HepG2 (cell line): ENCODE measurements around the gene IGFBP6. TPM values are rescaled to one million over a fixed set of nuclear protein-coding genes. Genes with fewer than 3 reads are reported as not detected.
A peak's percentile ranks its signal among the peaks of the same experiment; 100 is the strongest.

Source experiments
- ATAC-seq: fragments of 200-7000 bp; cut with Tn5 transposase; 3 replicates; pipeline ENCODE4 v1.9.1; 2020; ENCODE audit warnings: mild to moderate bottlenecking, moderate library complexity
- BruUV-seq: library from RNA; stranded (reverse); fragments of 400-500 nt; replicated peaks from 2 replicates; lab custom pipeline; 2021; lab: Mats Ljungman, UMichigan
- CTCF ChIA-PET: fragments of 300-600 bp; formaldehyde crosslinking; extraction: SDS; loops from one replicate; lab custom pipeline; 2021; ENCODE audit warnings: low total read pairs, inconsistent platforms, low intra/inter-chr PET ratio; lab: Yijun Ruan, JAX
- POLR2A ChIA-PET: fragments of 350-600 bp; sonication (Branson Sonifier 250); formaldehyde crosslinking; loops from one replicate; lab custom pipeline; 2020; ENCODE audit warnings: antibody characterized with exemption, inconsistent platforms; lab: Yijun Ruan, JAX
- DNase-seq: peaks from one replicate; pipeline ENCODE4 v3.0.0-alpha.2; 2015; ENCODE audit warnings: low spot score
- FAIRE-seq: peaks from 3 replicates; lab custom pipeline; 2011; peaks lifted over from hg19 to GRCh38; lab: Jason Lieb, UNC
- H2AFZ ChIP-seq: one replicate; pipeline ENCODE4 v1.6.1; 2011; ENCODE audit warnings: low read length, inconsistent platforms
- H3K27ac ChIP-seq: fragments of 300-600 bp; 3 replicates; pipeline ENCODE4 v1.8.0; 2011; ENCODE audit warnings: mixed run types, mild to moderate bottlenecking, mixed read lengths, low read length, inconsistent platforms; ENCODE audit not compliant: insufficient read depth; ENCODE audit errors: extremely low read length
- H3K27me3 ChIP-seq, 2 experiments: fragments of 200-600 bp in 1 of 2; 2 replicates in 1 of 2; 3 replicates in 1 of 2; pipeline versions ENCODE4 v1.6.0 to v1.8.0; 2011; ENCODE audit warnings: low read length in 2 of 2, mild to moderate bottlenecking in 2 of 2, moderate library complexity in 2 of 2, inconsistent platforms in 1 of 2; ENCODE audit not compliant: insufficient read depth in 2 of 2, control insufficient read depth in 1 of 2
- H3K36me3 ChIP-seq, 2 experiments: fragments of 200-600 bp in 1 of 2; replicated peaks in 1 of 2; 2 replicates in 1 of 2; 3 replicates in 1 of 2; pipeline versions ENCODE4 v1.5.1 to v1.8.0; 2011; ENCODE audit warnings: low read length in 2 of 2, inconsistent platforms in 1 of 2; ENCODE audit not compliant: insufficient read depth in 2 of 2, control insufficient read depth in 1 of 2
- H3K4me1 ChIP-seq: 2 replicates; pipeline ENCODE4 v1.5.1; 2012; ENCODE audit warnings: low read length, inconsistent platforms; ENCODE audit not compliant: insufficient read depth
- H3K4me2 ChIP-seq: 2 replicates; pipeline ENCODE4 v1.6.0; 2011; ENCODE audit warnings: low read depth, low read length, inconsistent platforms
- H3K4me3 ChIP-seq, 3 experiments: fragments of 200-600 bp in 1 of 3; sonication (generic), shearing (Covaris generic) in 1 of 3; replicated peaks in 1 of 3; 2 replicates each; pipeline ENCODE4 v1.5.1; 2011 to 2016; ENCODE audit warnings: low read length in 3 of 3, inconsistent platforms in 2 of 3, low read depth in 2 of 3, mild to moderate bottlenecking in 2 of 3, control low read depth in 1 of 3, mixed read lengths in 1 of 3; ENCODE audit not compliant: insufficient read depth in 1 of 3
- H3K79me2 ChIP-seq: one replicate; pipeline ENCODE4 v1.6.1; 2011; ENCODE audit warnings: low read length, inconsistent platforms; ENCODE audit not compliant: insufficient read depth
- H3K9ac ChIP-seq: 2 replicates; pipeline ENCODE4 v1.6.0; 2011; ENCODE audit warnings: mild to moderate bottlenecking, low read depth, low read length, inconsistent platforms; ENCODE audit not compliant: insufficient read depth
- H3K9me3 ChIP-seq: 2 replicates; pipeline ENCODE4 v1.5.1; 2012; ENCODE audit warnings: mild to moderate bottlenecking, low read length
- H4K20me1 ChIP-seq: 2 replicates; pipeline ENCODE4 v1.6.0; 2011; ENCODE audit warnings: inconsistent platforms, mild to moderate bottlenecking, low read length, moderate library complexity; ENCODE audit not compliant: insufficient read depth
- ARNTL ChIP-seq: sonication (generic); formaldehyde crosslinking; IDR thresholded peaks from 2 replicates; pipeline ENCODE4 v1.4.0; 2020; ENCODE audit warnings: mild to moderate bottlenecking, missing genetic modification reagents
- CEBPB ChIP-seq: IDR thresholded peaks from 2 replicates; pipeline ENCODE4 v1.6.1; 2011; ENCODE audit warnings: low read depth, low read length, improper control_type of control experiment, borderline replicate concordance
- ELF1 ChIP-seq: sonication (generic); formaldehyde crosslinking; IDR thresholded peaks from 2 replicates; pipeline ENCODE4 v1.4.0; 2020; ENCODE audit warnings: missing genetic modification reagents
- GATAD1 ChIP-seq: IDR thresholded peaks from 2 replicates; pipeline ENCODE4 v1.6.1; 2016; ENCODE audit warnings: missing genetic modification reagents, missing compliant biosample characterization
- JUNB ChIP-seq: sonication (generic); formaldehyde crosslinking; IDR thresholded peaks from 2 replicates; pipeline ENCODE4 v1.8.0; 2022; ENCODE audit warnings: missing genetic modification reagents, mild to moderate bottlenecking, borderline replicate concordance
- NKX3-1 ChIP-seq: sonication (generic); formaldehyde crosslinking; IDR thresholded peaks from 2 replicates; pipeline ENCODE4 v1.5.0; 2020; ENCODE audit warnings: missing genetic modification reagents
- SAP130 ChIP-seq: IDR thresholded peaks from 2 replicates; pipeline ENCODE4 v1.6.1; 2016; ENCODE audit warnings: low read depth
- SETDB1 ChIP-seq: sonication (generic); formaldehyde crosslinking; IDR thresholded peaks from 2 replicates; pipeline ENCODE4 v1.5.1; 2020; ENCODE audit warnings: missing genetic modification reagents, mild to moderate bottlenecking, borderline replicate concordance
- ZEB1 ChIP-seq: IDR thresholded peaks from 2 replicates; pipeline ENCODE4 v1.6.1; 2012; ENCODE audit warnings: mild to moderate bottlenecking, low read depth, inconsistent platforms; ENCODE audit not compliant: insufficient replicate concordance
- ZNF382 ChIP-seq: sonication (generic); formaldehyde crosslinking; IDR thresholded peaks from 2 replicates; pipeline ENCODE4 v1.5.0; 2020; ENCODE audit warnings: missing genetic modification reagents, mild to moderate bottlenecking, borderline replicate concordance
- ZNF451 ChIP-seq: sonication (generic); formaldehyde crosslinking; IDR thresholded peaks from 2 replicates; pipeline ENCODE4 v1.5.0; 2020; ENCODE audit warnings: mild to moderate bottlenecking, missing genetic modification reagents
- ZNF775 ChIP-seq: sonication (generic); formaldehyde crosslinking; IDR thresholded peaks from 2 replicates; pipeline ENCODE4 v1.4.0; 2020; ENCODE audit warnings: missing genetic modification reagents, mild to moderate bottlenecking, moderate library complexity, borderline replicate concordance
- ZZZ3 ChIP-seq: sonication (generic); formaldehyde crosslinking; IDR thresholded peaks from 2 replicates; pipeline ENCODE4 v1.4.0; 2020; ENCODE audit warnings: missing genetic modification reagents, mild to moderate bottlenecking, borderline replicate concordance
- WGBS: methylation state at CpG from one replicate; pipeline ENCODE4 v1.1.6; 2017; ENCODE audit warnings: low lambda C conversion rate; 5-methylcytosine and 5-hydroxymethylcytosine counted together
- in situ Hi-C: cut with HindIII; loops from 2 replicates; pipeline ENCODE4 v1.10.0; 2017; ENCODE audit warnings: low pct_unique_long_range_greater_than_20kb; ENCODE audit not compliant: extremely low pct_ligation_motif_present
- intact Hi-C: fragments of 100-400 bp; cut with micrococcal nuclease; formaldehyde crosslinking; loops from one replicate; pipeline ENCODE4 v1.10.0; 2022; ENCODE audit not compliant: unreplicated experiment
- polyA plus RNA-seq, 8 experiments: library from polyadenylated mRNA; depleted of rRNA in 3 of 8; stranded (reverse) in 7 of 8; unstranded in 1 of 8; fragments of >200 nt; fragmentation: Illumina TruSeq in 4 of 8; extraction: Trizol in 4 of 8; gene quantifications; 2 replicates each; pipeline versions ENCODE4 v1.2.1 to v1.2.3, GENCODE V29; 2011 to 2016; ENCODE audit warnings: low read depth in 4 of 8, missing spikeins in 1 of 8, mixed read lengths in 1 of 8; ENCODE audit not compliant: insufficient read depth in 1 of 8
- total RNA-seq, 5 experiments: library from RNA; depleted of rRNA; stranded (reverse); fragments of >200 nt; fragmentation: Illumina TruSeq; extraction: Trizol; gene quantifications; 2 replicates each; pipeline ENCODE4 v1.2.3, GENCODE V29; 2016; ENCODE audit warnings: low read depth in 1 of 5
- TF ChIP-seq, protein P1 (sequence below): sonication (generic); formaldehyde crosslinking; IDR thresholded peaks from 2 replicates; pipeline ENCODE4 v1.5.0; 2020; ENCODE audit warnings: mild to moderate bottlenecking, missing genetic modification reagents
- TF ChIP-seq, protein P2 (sequence below): sonication (generic); formaldehyde crosslinking; IDR thresholded peaks from 2 replicates; pipeline ENCODE4 v1.4.0; 2020; ENCODE audit warnings: mild to moderate bottlenecking, missing genetic modification reagents
- TF ChIP-seq, protein P3 (sequence below): sonication (generic); formaldehyde crosslinking; IDR thresholded peaks from 2 replicates; pipeline ENCODE4 v1.5.1; 2020; ENCODE audit warnings: mild to moderate bottlenecking, missing genetic modification reagents, borderline replicate concordance
- TF ChIP-seq, protein P4 (sequence below): sonication (generic); formaldehyde crosslinking; IDR thresholded peaks from 2 replicates; pipeline ENCODE4 v1.5.0; 2020; ENCODE audit warnings: mild to moderate bottlenecking, missing genetic modification reagents, moderate library complexity

IGFBP6 gene
- total and polyA plus RNA-seq, 2 of the 13 experiments (the other 11 are each of a cell fraction or from before 2014, with no cell fraction given): 3.9 to 25.2 TPM

DNA sequence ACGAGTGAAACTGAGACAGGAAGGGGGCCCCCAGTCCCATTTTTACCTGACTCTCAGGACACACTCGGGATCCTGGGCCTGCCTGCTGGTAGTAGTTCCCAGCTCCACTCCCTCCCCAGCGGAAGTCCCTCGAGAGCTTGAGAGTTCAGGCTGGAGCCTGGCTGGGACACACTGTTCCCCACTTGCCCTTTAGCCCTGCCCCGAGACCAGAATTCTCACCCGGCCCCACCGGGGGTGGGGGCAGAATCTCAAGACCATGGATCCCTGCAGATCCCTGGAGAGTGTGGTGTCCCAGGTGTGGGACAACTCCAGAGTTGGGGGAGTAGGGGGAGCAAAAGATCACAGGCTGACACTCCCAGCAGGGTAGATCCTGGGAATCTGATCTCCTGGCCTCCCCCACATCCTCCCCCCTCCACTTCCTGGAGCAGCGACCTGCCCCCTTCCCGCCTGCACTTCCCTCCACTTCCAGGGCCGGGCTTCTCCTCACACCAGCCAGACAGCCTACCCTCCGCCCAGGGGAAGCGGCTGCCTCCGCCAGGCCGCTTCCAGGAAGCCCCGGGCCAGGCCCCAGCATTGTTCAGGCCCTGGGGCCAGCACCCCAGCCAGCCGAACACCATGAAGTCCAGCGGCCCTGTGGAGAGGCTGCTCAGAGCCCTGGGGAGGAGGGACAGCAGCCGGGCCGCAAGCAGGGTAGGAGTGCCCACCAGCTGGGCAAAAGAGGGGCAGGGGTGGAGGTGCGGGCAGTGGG, 47.7 kb upstream of the IGFBP6 start, which contains the start of gene TNS2:
Gene TNS2 (plus strand): TSS at position 495 of the 748 bp plus-strand sequence. CDS start 121 bp downstream, at position 616.
- H3K4me2 ChIP-seq: peak within 1 kb of the TSS; percentile 95
- in situ Hi-C loops (no loop called here), intact Hi-C loops (no loop called here)
- BruUV-seq: no TSS peak
- no peaks in the 10 kb centered on the region for H4K20me1 ChIP-seq
- no peaks in the 10 kb centered on the region for H3K9me3 ChIP-seq
- H3K27me3 ChIP-seq: no peaks in the 10 kb centered on the region; a peak in 1 of 5 replicates
- ChIA-PET CTCF (no interaction called here), POLR2A (interaction anchor here (0.8 to 8.3 kb wide), 8 partner anchors 11 to 145 kb away, joined by 3 to 83 read pairs (median 20); partner anchors contain the start of genes EIF4B, IGFBP6, KRT8 and SOAT2)
- H3K4me1 ChIP-seq: peaks cover 75% of the 10 kb centered on the region
- H3K27ac ChIP-seq: peak within 1 kb of the TSS; percentile 89
- WGBS: 0% methylated on average over 8 of the region's 20 CpGs
- FAIRE-seq (peak; percentile 51), DNase-seq (peak; percentile 72), ATAC-seq (peak; percentile 37)
- peak within 1 kb of the TSS; percentile 77 for H3K9ac ChIP-seq
- peak within 1 kb of the TSS; percentile 57 for H2AFZ ChIP-seq
- no peaks in the 10 kb centered on the region for H3K36me3 ChIP-seq
- peak within 1 kb of the TSS; percentile 59 to 80 (median 74) for H3K4me3 ChIP-seq
- H3K79me2 ChIP-seq: peaks cover 18% of the 10 kb centered on the region
- no peak for TF ChIP-seq NKX3-1 (CRISPR knock-in tag)
- no peak for TF ChIP-seq JUNB (CRISPR knock-in tag)
- no peak for TF ChIP-seq ZNF775 (CRISPR knock-in tag)
- no peak for TF ChIP-seq SETDB1 (CRISPR knock-in tag)
- no peak for TF ChIP-seq GATAD1 (CRISPR knock-in tag)
- TF ChIP-seq ZNF382 (CRISPR knock-in tag): no peak
- TF ChIP-seq, protein P1, sequence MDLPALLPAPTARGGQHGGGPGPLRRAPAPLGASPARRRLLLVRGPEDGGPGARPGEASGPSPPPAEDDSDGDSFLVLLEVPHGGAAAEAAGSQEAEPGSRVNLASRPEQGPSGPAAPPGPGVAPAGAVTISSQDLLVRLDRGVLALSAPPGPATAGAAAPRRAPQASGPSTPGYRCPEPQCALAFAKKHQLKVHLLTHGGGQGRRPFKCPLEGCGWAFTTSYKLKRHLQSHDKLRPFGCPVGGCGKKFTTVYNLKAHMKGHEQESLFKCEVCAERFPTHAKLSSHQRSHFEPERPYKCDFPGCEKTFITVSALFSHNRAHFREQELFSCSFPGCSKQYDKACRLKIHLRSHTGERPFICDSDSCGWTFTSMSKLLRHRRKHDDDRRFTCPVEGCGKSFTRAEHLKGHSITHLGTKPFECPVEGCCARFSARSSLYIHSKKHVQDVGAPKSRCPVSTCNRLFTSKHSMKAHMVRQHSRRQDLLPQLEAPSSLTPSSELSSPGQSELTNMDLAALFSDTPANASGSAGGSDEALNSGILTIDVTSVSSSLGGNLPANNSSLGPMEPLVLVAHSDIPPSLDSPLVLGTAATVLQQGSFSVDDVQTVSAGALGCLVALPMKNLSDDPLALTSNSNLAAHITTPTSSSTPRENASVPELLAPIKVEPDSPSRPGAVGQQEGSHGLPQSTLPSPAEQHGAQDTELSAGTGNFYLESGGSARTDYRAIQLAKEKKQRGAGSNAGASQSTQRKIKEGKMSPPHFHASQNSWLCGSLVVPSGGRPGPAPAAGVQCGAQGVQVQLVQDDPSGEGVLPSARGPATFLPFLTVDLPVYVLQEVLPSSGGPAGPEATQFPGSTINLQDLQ (CRISPR knock-in tag): no peak; the same call in 1 of the 2 replicates
- TF ChIP-seq, protein P2, sequence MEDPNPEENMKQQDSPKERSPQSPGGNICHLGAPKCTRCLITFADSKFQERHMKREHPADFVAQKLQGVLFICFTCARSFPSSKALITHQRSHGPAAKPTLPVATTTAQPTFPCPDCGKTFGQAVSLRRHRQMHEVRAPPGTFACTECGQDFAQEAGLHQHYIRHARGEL (CRISPR knock-in tag): no peak
- TF ChIP-seq ZEB1: no peak
- TF ChIP-seq SAP130 (CRISPR knock-in tag): peak; percentile 85
- no peak for TF ChIP-seq ARNTL
- TF ChIP-seq ZZZ3 (CRISPR knock-in tag): no peak
- 0 out of 2 replicates have a peak, but pooled peaks have one; percentile 55 for TF ChIP-seq ZNF451
- TF ChIP-seq CEBPB: no peak
- TF ChIP-seq, protein P3, sequence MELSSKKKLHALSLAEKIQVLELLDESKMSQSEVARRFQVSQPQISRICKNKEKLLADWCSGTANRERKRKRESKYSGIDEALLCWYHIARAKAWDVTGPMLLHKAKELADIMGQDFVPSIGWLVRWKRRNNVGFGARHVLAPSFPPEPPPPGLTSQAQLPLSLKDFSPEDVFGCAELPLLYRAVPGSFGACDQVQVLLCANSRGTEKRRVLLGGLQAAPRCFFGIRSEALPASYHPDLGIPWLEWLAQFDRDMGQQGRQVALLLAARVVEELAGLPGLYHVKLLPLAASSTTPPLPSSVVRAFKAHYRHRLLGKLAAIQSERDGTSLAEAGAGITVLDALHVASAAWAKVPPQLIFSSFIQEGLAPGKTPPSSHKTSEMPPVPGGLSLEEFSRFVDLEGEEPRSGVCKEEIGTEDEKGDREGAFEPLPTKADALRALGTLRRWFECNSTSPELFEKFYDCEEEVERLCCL (CRISPR knock-in tag): no peak
- TF ChIP-seq, protein P4, sequence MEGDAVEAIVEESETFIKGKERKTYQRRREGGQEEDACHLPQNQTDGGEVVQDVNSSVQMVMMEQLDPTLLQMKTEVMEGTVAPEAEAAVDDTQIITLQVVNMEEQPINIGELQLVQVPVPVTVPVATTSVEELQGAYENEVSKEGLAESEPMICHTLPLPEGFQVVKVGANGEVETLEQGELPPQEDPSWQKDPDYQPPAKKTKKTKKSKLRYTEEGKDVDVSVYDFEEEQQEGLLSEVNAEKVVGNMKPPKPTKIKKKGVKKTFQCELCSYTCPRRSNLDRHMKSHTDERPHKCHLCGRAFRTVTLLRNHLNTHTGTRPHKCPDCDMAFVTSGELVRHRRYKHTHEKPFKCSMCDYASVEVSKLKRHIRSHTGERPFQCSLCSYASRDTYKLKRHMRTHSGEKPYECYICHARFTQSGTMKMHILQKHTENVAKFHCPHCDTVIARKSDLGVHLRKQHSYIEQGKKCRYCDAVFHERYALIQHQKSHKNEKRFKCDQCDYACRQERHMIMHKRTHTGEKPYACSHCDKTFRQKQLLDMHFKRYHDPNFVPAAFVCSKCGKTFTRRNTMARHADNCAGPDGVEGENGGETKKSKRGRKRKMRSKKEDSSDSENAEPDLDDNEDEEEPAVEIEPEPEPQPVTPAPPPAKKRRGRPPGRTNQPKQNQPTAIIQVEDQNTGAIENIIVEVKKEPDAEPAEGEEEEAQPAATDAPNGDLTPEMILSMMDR (CRISPR knock-in tag): no peak; the same call in 1 of the 2 replicates
- peak; percentile 72 for TF ChIP-seq ELF1 (CRISPR knock-in tag)
